Fibroblast of lung (primary cell): ENCODE data around the gene TMPRSS9.

Experiments used
- CTCF ChIP-seq, 2 donors: IDR thresholded peaks in 1 of 2; conservative IDR thresholded peaks in 1 of 2; 1 replicate in 1 of 2; 2 replicates in 1 of 2; pipeline ENCODE4 v1.5.1; 2011 to 2012; ENCODE audit warnings: low read length in 2 of 2, control low read depth in 1 of 2, inconsistent platforms in 1 of 2, low read depth in 1 of 2, mild to moderate bottlenecking in 1 of 2
- EZH2 ChIP-seq: IDR thresholded peaks from 2 replicates; pipeline ENCODE4 v1.5.1; 2012; ENCODE audit warnings: low read length, control low read depth, mild to moderate bottlenecking; ENCODE audit errors: missing control alignments

DNA sequence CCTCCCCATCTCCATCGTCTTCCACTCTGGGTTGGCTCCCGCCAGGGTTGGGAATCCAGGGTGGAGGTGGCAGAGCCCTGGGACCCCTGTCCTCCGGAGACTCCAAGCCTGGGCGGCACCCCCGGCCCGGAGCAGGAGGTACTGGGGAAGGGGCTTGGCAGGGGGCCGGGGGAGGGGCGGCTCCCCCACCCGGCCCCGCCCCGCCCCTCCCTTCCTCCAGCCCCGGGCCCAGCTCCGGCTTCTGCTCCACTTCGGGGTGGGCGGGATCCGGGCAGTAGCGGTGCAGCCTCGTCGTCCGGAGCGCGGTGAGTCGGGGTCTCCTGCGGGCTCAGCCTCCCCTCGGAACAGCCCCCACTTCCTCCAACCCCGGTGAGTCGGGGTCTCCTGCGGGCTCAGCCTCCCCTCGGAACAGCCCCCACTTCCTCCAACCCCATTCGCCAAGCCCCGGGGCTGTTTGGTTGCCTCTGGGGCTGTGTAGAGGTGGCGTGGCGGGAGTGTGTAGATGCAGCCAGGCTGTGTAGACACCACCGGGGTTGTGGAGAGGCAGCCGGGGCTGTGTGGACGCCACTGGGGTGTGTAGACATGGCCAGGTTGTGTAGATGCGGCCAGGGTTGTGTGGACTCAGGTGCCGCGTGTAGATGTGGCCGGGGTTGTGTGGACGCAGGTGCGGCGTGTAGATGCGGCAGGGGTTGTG lies at the start of gene TMPRSS9:
- TF ChIP-seq CTCF (conservative IDR thresholded peaks at IDR 0.05 in 1 of 2, IDR thresholded peaks at IDR 0.05 in 1 of 2; ENCODE audit: low read depth in 1 of 2, low read length in 2 of 2) (no peak), EZH2 (no peak)
